ENCODE results near the gene FBXO28. TPM values are rescaled to one million over a fixed set of nuclear protein-coding genes. Genes with fewer than 3 reads are reported as not detected.

Gene FBXO28
- total RNA-seq, 2 donors from 2014 or later = 33.2 to 40.1 TPM

DNA sequence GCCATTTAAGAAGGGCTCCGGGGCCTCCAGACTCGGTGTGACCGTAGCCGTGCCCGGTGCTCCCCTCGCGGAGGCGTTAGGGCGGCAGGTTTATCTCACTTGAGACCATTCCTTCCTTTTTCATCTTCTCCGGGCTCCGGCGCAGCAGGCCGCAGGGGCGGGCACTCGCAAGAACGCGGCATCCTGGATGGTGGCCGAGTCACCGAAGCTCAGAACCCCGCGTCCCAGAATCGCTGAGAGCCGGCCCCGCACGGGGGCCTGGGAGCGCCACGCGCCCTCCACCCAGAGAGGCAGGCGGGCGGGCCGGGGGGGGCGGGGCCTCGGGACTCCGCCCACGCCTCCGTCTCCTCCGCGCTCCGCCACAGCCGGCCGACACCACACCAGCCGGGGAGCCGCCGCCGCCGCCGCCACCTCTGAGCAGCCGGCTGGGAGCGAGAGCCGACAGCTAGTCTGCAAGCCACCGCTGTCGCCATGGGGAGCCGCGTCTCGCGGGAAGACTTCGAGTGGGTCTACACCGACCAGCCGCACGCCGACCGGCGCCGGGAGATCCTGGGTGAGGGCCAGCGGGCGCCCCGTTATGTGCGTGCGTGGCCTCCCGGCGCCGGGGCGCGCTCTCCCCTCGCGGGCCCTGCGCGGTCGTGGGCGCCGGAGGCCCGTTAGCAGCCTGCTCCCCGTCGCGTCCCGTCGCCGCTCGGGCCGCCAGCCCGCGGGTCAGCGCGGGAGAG is 69.1 kb downstream of the FBXO28 start, which contains the start of gene DEGS1:
TSS of gene DEGS1 (plus strand) at position 375 of the 725 bp plus-strand sequence. CDS start at position 472, 97 bp downstream.
- peaks cover 4% of the 10 kb centered on the region for H3K27me3 Mint-ChIP-seq (ENCODE audit: insufficient read depth)
- TF ChIP-seq, protein P1, sequence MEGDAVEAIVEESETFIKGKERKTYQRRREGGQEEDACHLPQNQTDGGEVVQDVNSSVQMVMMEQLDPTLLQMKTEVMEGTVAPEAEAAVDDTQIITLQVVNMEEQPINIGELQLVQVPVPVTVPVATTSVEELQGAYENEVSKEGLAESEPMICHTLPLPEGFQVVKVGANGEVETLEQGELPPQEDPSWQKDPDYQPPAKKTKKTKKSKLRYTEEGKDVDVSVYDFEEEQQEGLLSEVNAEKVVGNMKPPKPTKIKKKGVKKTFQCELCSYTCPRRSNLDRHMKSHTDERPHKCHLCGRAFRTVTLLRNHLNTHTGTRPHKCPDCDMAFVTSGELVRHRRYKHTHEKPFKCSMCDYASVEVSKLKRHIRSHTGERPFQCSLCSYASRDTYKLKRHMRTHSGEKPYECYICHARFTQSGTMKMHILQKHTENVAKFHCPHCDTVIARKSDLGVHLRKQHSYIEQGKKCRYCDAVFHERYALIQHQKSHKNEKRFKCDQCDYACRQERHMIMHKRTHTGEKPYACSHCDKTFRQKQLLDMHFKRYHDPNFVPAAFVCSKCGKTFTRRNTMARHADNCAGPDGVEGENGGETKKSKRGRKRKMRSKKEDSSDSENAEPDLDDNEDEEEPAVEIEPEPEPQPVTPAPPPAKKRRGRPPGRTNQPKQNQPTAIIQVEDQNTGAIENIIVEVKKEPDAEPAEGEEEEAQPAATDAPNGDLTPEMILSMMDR (conservative IDR thresholded peaks at IDR 0.05) = peak; percentile 23
- peaks cover 7% of the 10 kb centered on the region for H3K9me3 ChIP-seq (ENCODE audit: control insufficient read depth, low read length)
- H3K27ac Mint-ChIP-seq = peak within 1 kb of the TSS; percentile 68
- no peaks in the 10 kb centered on the region for H3K4me1 ChIP-seq (ENCODE audit: control insufficient read depth, insufficient read depth, low read length)
- peaks cover 11% of the 10 kb centered on the region for H3K4me1 Mint-ChIP-seq
- H3K36me3 Mint-ChIP-seq (ENCODE audit: low read depth) = peaks cover 16% of the 10 kb centered on the region
- peaks cover 14% of the 10 kb centered on the region for H3K36me3 ChIP-seq (ENCODE audit: control insufficient read depth, insufficient read depth, low read length)
- peak within 1 kb of the TSS; percentile 68 for H3K4me3 Mint-ChIP-seq
- H3K27ac ChIP-seq (ENCODE audit: low read depth, low read length) = peak within 1 kb of the TSS; percentile 77
- WGBS, 2 experiments (ENCODE audit: insufficient coverage in 1 of 2, insufficient read length in 1 of 2) = 0 to 2% methylated on average over 33 to 94 of the region's 94 CpGs
- H3K27me3 ChIP-seq (ENCODE audit: control insufficient read depth, insufficient read depth, low read length, poor library complexity, severe bottlenecking) = no peaks in the 10 kb centered on the region
- peak; percentile 96 for DNase-seq
- H3K9ac ChIP-seq (ENCODE audit: extremely low read depth, low read length, poor library complexity, severe bottlenecking) = peak within 1 kb of the TSS; percentile 51
- H3K4me3 ChIP-seq (ENCODE audit: low read length) = peak within 1 kb of the TSS; percentile 88
- no peaks in the 10 kb centered on the region for H3K9me3 Mint-ChIP-seq

DNA sequence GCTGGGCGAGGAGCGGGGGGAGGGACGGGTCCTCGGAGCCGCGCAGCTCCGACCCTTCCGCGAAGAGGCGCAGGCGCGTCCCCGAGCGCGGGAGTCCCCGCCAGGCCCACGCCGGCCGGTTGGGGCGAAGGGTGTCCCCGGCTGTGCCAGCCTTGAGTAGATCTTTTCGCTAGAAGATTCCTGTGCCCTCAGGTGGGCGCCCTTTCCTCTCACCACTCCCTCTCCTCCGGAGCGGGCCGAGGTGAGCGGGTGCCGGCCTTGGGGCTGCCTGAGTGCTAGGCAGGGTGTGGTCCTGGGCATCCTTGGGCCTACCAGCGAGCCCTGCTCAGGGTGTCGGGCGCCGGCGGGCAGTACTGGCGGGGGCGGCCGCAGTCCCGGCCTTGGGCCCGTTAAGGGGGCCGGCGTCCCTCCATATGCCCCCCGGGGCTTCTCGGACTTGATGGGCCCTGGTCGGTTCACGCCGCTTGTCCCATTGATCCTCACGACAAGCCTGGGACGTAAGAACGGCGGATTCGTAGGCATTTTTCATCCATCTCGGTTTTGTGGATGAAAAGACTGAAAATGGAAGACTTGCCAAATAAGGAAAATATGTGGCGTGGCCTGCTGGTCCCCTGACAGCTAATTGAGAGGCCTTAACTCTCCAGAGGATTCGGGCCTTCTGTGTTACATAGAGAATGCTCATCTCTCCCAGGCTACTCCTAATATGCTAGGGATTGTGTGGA is 69.8 kb downstream of the FBXO28 start:
- peak; percentile 83 for DNase-seq
- peaks cover 22% of the 10 kb centered on the region for H3K36me3 Mint-ChIP-seq (ENCODE audit: low read depth)
- peaks cover 6% of the 10 kb centered on the region for H3K9me3 Mint-ChIP-seq
- no peak overlapping the region for H3K27ac Mint-ChIP-seq
- H3K4me1 Mint-ChIP-seq = peaks cover 11% of the 10 kb centered on the region
- peaks cover 4% of the 10 kb centered on the region for H3K27me3 Mint-ChIP-seq (ENCODE audit: insufficient read depth)
- Histone ChIP-seq H3K27ac (ENCODE audit: low read depth, low read length) (peak overlapping the region; percentile 77), H3K9me3 (ENCODE audit: control insufficient read depth, low read length) (peaks cover 12% of the 10 kb centered on the region), H3K27me3 (ENCODE audit: control insufficient read depth, insufficient read depth, low read length, poor library complexity, severe bottlenecking) (no peaks in the 10 kb centered on the region), H3K4me1 (ENCODE audit: control insufficient read depth, insufficient read depth, low read length) (no peaks in the 10 kb centered on the region), H3K4me3 (ENCODE audit: low read length) (peak overlapping the region; percentile 88), H3K9ac (ENCODE audit: extremely low read depth, low read length, poor library complexity, severe bottlenecking) (peak overlapping the region; percentile 51), H3K36me3 (ENCODE audit: control insufficient read depth, insufficient read depth, low read length) (peaks cover 14% of the 10 kb centered on the region)
- 0 to 1% methylated on average over 16 to 53 of the region's 53 CpGs for WGBS, 2 experiments (ENCODE audit: insufficient coverage in 1 of 2, insufficient read length in 1 of 2)
- TF ChIP-seq, protein P1 (conservative IDR thresholded peaks at IDR 0.05) = peak; percentile 9
- peak overlapping the region; percentile 68 for H3K4me3 Mint-ChIP-seq

DNA sequence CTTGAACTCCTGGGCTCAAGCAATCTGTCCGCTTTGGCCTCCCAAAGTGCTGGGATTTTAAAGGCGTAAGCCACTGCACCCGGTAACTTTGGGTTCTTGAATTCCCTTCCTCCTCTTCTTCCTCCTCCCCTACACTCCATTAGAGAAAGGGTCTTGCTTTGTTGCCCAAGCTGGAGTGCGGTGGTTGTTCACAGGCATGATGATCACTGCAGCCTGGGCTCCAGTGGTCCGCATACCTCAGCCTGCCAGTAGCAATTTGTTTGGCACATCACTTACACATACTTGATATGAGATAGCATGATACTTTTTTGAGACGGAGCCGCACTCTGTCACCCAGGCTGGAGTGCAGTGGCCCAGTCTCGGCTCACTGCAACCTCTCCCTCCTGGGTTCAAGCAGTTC is 71.3 kb downstream of the FBXO28 start:
- H3K9me3 ChIP-seq (ENCODE audit: control insufficient read depth, low read length) = peaks cover 12% of the 10 kb centered on the region
- Mint-ChIP-seq H3K27me3 (ENCODE audit: insufficient read depth) (peaks cover 4% of the 10 kb centered on the region), H3K4me1 (peaks cover 11% of the 10 kb centered on the region), H3K9me3 (peaks cover 7% of the 10 kb centered on the region), H3K36me3 (ENCODE audit: low read depth) (peaks cover 27% of the 10 kb centered on the region), H3K4me3 (peak overlapping the region; percentile 27), H3K27ac (no peak overlapping the region)
- H3K9ac ChIP-seq (ENCODE audit: extremely low read depth, low read length, poor library complexity, severe bottlenecking) = no peak overlapping the region
- H3K36me3 ChIP-seq (ENCODE audit: control insufficient read depth, insufficient read depth, low read length) = peaks cover 26% of the 10 kb centered on the region
- TF ChIP-seq, protein P1 (conservative IDR thresholded peaks at IDR 0.05) = no peak
- no peaks in the 10 kb centered on the region for H3K27me3 ChIP-seq (ENCODE audit: control insufficient read depth, insufficient read depth, low read length, poor library complexity, severe bottlenecking)
- DNase-seq = no peak
- no peaks in the 10 kb centered on the region for H3K4me1 ChIP-seq (ENCODE audit: control insufficient read depth, insufficient read depth, low read length)
- H3K4me3 ChIP-seq (ENCODE audit: low read length) = no peak overlapping the region
- H3K27ac ChIP-seq (ENCODE audit: low read depth, low read length) = no peak overlapping the region
- 95% methylated on average over 8 of the region's 8 CpGs for whole genome bisulfite sequencing, 2 experiments (ENCODE audit: insufficient coverage in 1 of 2, insufficient read length in 1 of 2)
